K562 (cell line): ENCODE results near the gene ZNF628. TPM values are rescaled to one million over a fixed set of nuclear protein-coding genes. Genes with fewer than 3 reads are reported as not detected.

Experiments
- CXXC5 ChIP-seq: fragments of 250-450 bp; sonication (Bioruptor Pico); IDR thresholded peaks from 2 replicates; pipeline ENCODE4 v1.8.0; 2022; ENCODE audit warnings: inconsistent platforms, mild to moderate bottlenecking, moderate library complexity
- DMBX1 ChIP-seq: fragments of 250-450 bp; sonication (Bioruptor Pico); IDR thresholded peaks from 2 replicates; pipeline ENCODE4 v1.8.0; 2022; ENCODE audit warnings: inconsistent platforms, mild to moderate bottlenecking, moderate library complexity, borderline replicate concordance
- DPF2 ChIP-seq: fragments of 450-650 bp; IDR thresholded peaks from 2 replicates; pipeline ENCODE4 v1.6.1; 2016
- EP400 ChIP-seq: fragments of 450-650 bp; IDR thresholded peaks from 2 replicates; pipeline ENCODE4 v1.6.1; 2017; ENCODE audit warnings: antibody characterized with exemption, mild to moderate bottlenecking, moderate library complexity
- GABPA ChIP-seq: fragments of 200-800 bp; sonication (Bioruptor generic); conservative IDR thresholded peaks from 2 replicates; pipeline ENCODE4 v1.6.1; 2016; ENCODE audit warnings: low read depth, missing genetic modification characterization, missing compliant biosample characterization
- HCFC1 ChIP-seq: IDR thresholded peaks from 2 replicates; pipeline ENCODE4 v1.6.1; 2012; ENCODE audit warnings: low read depth, low read length, improper control_type of control experiment
- KLF6 ChIP-seq: fragments of 250-450 bp; sonication (Bioruptor Pico); IDR thresholded peaks from 2 replicates; pipeline ENCODE4 v1.4.0; 2020; ENCODE audit warnings: mild to moderate bottlenecking, moderate library complexity, borderline replicate concordance
- MEF2A ChIP-seq: IDR thresholded peaks from 2 replicates; pipeline ENCODE4 v1.6.1; 2011; ENCODE audit warnings: low read depth, mild to moderate bottlenecking, low read length, moderate library complexity; ENCODE audit not compliant: control insufficient read depth
- PHF8 ChIP-seq: fragments of 200-600 bp; sonication (generic); IDR thresholded peaks from 2 replicates; pipeline ENCODE4 v1.6.1; 2012; ENCODE audit warnings: mixed run types, mild to moderate bottlenecking, inconsistent platforms, low read length, moderate library complexity, borderline replicate concordance
- POLR2A ChIP-seq: fragments of 450-650 bp; conservative IDR thresholded peaks from 2 replicates; pipeline ENCODE4 v1.6.1; 2016
- POLR2AphosphoS2 ChIP-seq: IDR thresholded peaks from 2 replicates; pipeline ENCODE4 v1.6.1; 2012; ENCODE audit warnings: low read length, improper control_type of control experiment
- SIRT6 ChIP-seq: IDR thresholded peaks from one replicate; pipeline ENCODE4 v1.6.1; 2012; ENCODE audit warnings: low read depth, mild to moderate bottlenecking, control low read depth, inconsistent platforms, low read length, moderate library complexity
- STAT5B ChIP-seq: fragments of 250-450 bp; sonication (Bioruptor Pico); IDR thresholded peaks from 2 replicates; pipeline ENCODE4 v1.8.0; 2021; ENCODE audit warnings: mild to moderate bottlenecking, inconsistent platforms
- TAF1 ChIP-seq: IDR thresholded peaks from 2 replicates; pipeline ENCODE4 v1.6.1; 2011; ENCODE audit warnings: mild to moderate bottlenecking, low read length, moderate library complexity; ENCODE audit not compliant: insufficient read depth, control insufficient read depth, severe bottlenecking; ENCODE audit errors: extremely low read depth
- ZNF133 ChIP-seq: fragments of 250-450 bp; sonication (Bioruptor Pico); IDR thresholded peaks from 2 replicates; pipeline ENCODE4 v1.4.0; 2020; ENCODE audit warnings: mild to moderate bottlenecking
- polyA plus RNA-seq, 8 experiments: library from polyadenylated mRNA; depleted of rRNA in 4 of 8; stranded (reverse) in 5 of 8; unstranded in 3 of 8; fragments of >200 nt; fragmentation: Nextera tagmentation in 2 of 8; fragmentation: Illumina TruSeq in 1 of 8; extraction: Ambion mirVana in 2 of 8; extraction: Trizol in 1 of 8; gene quantifications; 2 replicates each; pipeline versions ENCODE4 v1.2.1 to v1.2.3, GENCODE V29; 2011 to 2014; ENCODE audit warnings: inconsistent platforms in 1 of 8, missing spikeins in 1 of 8
- total RNA-seq, 7 experiments: library from RNA; depleted of rRNA in 6 of 7; stranded (reverse); fragments of >200 nt in 6 of 7; fragmentation: Illumina TruSeq in 2 of 7; extraction: Trizol in 2 of 7; gene quantifications; 2 replicates each; pipeline versions ENCODE4 v1.2.1 to v1.2.3, GENCODE V29; 2011 to 2021; ENCODE audit warnings: low replicate concordance in 1 of 7
- TF ChIP-seq, protein P1 (sequence below): fragments of 250-450 bp; sonication (Bioruptor Pico); IDR thresholded peaks from 2 replicates; pipeline ENCODE4 v1.4.0; 2020
- TF ChIP-seq, protein P2 (sequence below), 2 experiments: IDR thresholded peaks; 2 replicates each; pipeline ENCODE4 v1.6.1; 2011; ENCODE audit warnings: borderline replicate concordance in 1 of 2, control low read depth in 1 of 2, low read depth in 1 of 2, low read length in 1 of 2, mild to moderate bottlenecking in 1 of 2, mixed read lengths in 1 of 2, moderate library complexity in 1 of 2; ENCODE audit not compliant: insufficient read depth in 1 of 2, insufficient read length in 1 of 2, poor library complexity in 1 of 2, severe bottlenecking in 1 of 2; ENCODE audit errors: extremely low read depth in 1 of 2
- TF ChIP-seq, protein P3 (sequence below): fragments of 450-650 bp; formaldehyde crosslinking; conservative IDR thresholded peaks from 2 replicates; pipeline ENCODE4 v1.4.0; 2022; ENCODE audit warnings: mild to moderate bottlenecking, missing genetic modification characterization

Gene ZNF628
- total and polyA plus RNA-seq, 9 of the 15 experiments (the other 6 are each of a cell fraction or from before 2014, with no cell fraction given): 0.13 to 13.6 (median 2.2) TPM; not detected in 3

DNA sequence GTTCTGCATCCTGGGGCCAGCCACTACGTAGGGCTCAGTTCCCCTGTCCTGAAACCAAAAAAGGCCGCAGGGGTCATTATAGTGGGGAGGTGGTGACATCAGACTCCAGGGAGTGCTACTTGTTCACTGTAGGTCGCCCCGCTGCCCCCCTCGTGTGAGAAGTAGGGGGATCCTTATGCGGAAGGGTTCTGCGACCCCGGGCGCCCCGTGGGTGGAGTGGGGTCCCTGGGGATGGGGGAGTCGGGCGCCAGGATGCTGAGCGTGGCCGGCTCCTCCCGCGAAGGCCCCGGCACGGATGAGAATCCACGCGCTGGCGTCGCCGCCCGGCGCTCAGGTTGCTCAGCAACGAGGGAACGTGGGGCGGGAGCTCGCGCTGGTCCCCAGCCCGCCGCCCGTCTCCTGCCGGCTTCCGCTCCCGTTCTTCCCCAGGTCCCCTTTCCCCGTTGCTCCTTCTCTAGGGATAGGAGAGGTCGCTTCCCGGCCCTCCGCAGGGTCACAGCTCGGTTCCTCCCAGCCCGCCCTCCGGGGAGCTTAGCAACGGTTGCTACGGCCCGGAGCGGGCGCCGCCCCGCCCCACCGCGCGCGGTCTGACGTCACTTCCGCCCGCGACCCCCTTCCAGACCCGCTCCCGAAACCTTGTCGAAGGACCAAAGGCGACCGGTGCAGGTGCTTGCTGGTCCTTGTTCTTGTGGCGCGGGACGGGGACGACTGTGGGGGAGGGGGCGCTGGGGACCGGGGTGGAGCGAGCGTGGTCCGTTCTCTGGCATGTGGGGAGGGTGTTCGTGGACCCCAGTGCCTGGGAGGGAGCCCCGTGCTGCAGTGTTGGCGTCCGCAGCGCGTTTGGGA, 8.4 kb downstream of the ZNF628 start, which contains the start of gene NAT14 (continued):
- TF ChIP-seq, protein P1, sequence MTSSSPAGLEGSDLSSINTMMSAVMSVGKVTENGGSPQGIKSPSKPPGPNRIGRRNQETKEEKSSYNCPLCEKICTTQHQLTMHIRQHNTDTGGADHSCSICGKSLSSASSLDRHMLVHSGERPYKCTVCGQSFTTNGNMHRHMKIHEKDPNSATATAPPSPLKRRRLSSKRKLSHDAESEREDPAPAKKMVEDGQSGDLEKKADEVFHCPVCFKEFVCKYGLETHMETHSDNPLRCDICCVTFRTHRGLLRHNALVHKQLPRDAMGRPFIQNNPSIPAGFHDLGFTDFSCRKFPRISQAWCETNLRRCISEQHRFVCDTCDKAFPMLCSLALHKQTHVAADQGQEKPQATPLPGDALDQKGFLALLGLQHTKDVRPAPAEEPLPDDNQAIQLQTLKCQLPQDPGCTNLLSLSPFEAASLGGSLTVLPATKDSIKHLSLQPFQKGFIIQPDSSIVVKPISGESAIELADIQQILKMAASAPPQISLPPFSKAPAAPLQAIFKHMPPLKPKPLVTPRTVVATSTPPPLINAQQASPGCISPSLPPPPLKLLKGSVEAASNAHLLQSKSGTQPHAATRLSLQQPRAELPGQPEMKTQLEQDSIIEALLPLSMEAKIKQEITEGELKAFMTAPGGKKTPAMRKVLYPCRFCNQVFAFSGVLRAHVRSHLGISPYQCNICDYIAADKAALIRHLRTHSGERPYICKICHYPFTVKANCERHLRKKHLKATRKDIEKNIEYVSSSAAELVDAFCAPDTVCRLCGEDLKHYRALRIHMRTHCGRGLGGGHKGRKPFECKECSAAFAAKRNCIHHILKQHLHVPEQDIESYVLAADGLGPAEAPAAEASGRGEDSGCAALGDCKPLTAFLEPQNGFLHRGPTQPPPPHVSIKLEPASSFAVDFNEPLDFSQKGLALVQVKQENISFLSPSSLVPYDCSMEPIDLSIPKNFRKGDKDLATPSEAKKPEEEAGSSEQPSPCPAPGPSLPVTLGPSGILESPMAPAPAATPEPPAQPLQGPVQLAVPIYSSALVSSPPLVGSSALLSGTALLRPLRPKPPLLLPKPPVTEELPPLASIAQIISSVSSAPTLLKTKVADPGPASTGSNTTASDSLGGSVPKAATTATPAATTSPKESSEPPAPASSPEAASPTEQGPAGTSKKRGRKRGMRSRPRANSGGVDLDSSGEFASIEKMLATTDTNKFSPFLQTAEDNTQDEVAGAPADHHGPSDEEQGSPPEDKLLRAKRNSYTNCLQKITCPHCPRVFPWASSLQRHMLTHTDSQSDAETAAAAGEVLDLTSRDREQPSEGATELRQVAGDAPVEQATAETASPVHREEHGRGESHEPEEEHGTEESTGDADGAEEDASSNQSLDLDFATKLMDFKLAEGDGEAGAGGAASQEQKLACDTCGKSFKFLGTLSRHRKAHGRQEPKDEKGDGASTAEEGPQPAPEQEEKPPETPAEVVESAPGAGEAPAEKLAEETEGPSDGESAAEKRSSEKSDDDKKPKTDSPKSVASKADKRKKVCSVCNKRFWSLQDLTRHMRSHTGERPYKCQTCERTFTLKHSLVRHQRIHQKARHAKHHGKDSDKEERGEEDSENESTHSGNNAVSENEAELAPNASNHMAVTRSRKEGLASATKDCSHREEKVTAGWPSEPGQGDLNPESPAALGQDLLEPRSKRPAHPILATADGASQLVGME (CRISPR knock-in tag): 0 out of 2 replicates have a peak, but pooled peaks have one; percentile 41
- no peak for TF ChIP-seq ZNF133 (CRISPR knock-in tag)
- TF ChIP-seq POLR2A: peak; percentile 64
- TF ChIP-seq, protein P2, sequence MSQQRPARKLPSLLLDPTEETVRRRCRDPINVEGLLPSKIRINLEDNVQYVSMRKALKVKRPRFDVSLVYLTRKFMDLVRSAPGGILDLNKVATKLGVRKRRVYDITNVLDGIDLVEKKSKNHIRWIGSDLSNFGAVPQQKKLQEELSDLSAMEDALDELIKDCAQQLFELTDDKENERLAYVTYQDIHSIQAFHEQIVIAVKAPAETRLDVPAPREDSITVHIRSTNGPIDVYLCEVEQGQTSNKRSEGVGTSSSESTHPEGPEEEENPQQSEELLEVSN (IDR thresholded peaks at IDR 0.05; ENCODE audit: borderline replicate concordance in 1 of 2, extremely low read depth in 1 of 2, insufficient read depth in 1 of 2, insufficient read length in 1 of 2, low read depth in 1 of 2, low read length in 1 of 2, poor library complexity in 1 of 2, severe bottlenecking in 1 of 2): peak; percentile 10 to 27
- no peak for TF ChIP-seq KLF6 (CRISPR knock-in tag)
- no peak for TF ChIP-seq MEF2A
- TF ChIP-seq, protein P3, sequence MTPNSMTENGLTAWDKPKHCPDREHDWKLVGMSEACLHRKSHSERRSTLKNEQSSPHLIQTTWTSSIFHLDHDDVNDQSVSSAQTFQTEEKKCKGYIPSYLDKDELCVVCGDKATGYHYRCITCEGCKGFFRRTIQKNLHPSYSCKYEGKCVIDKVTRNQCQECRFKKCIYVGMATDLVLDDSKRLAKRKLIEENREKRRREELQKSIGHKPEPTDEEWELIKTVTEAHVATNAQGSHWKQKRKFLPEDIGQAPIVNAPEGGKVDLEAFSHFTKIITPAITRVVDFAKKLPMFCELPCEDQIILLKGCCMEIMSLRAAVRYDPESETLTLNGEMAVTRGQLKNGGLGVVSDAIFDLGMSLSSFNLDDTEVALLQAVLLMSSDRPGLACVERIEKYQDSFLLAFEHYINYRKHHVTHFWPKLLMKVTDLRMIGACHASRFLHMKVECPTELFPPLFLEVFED (CRISPR knock-in tag): peak; percentile 8; the same call in 1 of the 2 replicates
- peak; percentile 47; the same call in 1 of the 2 replicates for TF ChIP-seq PHF8
- peak; percentile 95 for TF ChIP-seq GABPA (tag)
- TF ChIP-seq HCFC1: peak; percentile 44
- peak; percentile 73 for TF ChIP-seq CXXC5 (CRISPR knock-in tag)
- TF ChIP-seq DPF2: no peak
- peak; percentile 69 for TF ChIP-seq SIRT6
- TF ChIP-seq DMBX1 (CRISPR knock-in tag): no peak
- peak; percentile 37 for TF ChIP-seq TAF1
- TF ChIP-seq STAT5B: no peak
- peak; percentile 48; the same call in 1 of the 2 replicates for TF ChIP-seq EP400
- peak; percentile 95 for TF ChIP-seq POLR2AphosphoS2
